Mucosa of stomach (tissue), 1 donor: Measurements from ENCODE around the gene BBX.
"Not testable (repeated sequence)": the region's sequence is repeated elsewhere in the genome, so short reads cannot be mapped to it uniquely, and the experiment has no call there.

Experiments used
- H3K27me3 ChIP-seq: one replicate; pipeline ENCODE4 v1.7.0; 2013; ENCODE audit warnings: mild to moderate bottlenecking, low read length; ENCODE audit not compliant: control insufficient read depth, insufficient read depth
- H3K36me3 ChIP-seq: one replicate; pipeline ENCODE4 v1.7.0; 2013; ENCODE audit warnings: low read length; ENCODE audit not compliant: control insufficient read depth, insufficient read depth
- H3K4me1 ChIP-seq: one replicate; pipeline ENCODE4 v1.7.0; 2013; ENCODE audit warnings: mild to moderate bottlenecking, low read length; ENCODE audit not compliant: control insufficient read depth, insufficient read depth
- H3K4me3 ChIP-seq: one replicate; pipeline ENCODE4 v1.7.0; 2013; ENCODE audit warnings: low read length
- H3K9ac ChIP-seq: one replicate; pipeline ENCODE4 v1.7.0; 2013; ENCODE audit warnings: mild to moderate bottlenecking, low read length, moderate library complexity
- H3K9me3 ChIP-seq: one replicate; pipeline ENCODE4 v1.7.0; 2013; ENCODE audit warnings: mild to moderate bottlenecking, low read length, moderate library complexity; ENCODE audit not compliant: control insufficient read depth
- donor health status: Pancreatic carcinoma.

The BBX gene

DNA sequence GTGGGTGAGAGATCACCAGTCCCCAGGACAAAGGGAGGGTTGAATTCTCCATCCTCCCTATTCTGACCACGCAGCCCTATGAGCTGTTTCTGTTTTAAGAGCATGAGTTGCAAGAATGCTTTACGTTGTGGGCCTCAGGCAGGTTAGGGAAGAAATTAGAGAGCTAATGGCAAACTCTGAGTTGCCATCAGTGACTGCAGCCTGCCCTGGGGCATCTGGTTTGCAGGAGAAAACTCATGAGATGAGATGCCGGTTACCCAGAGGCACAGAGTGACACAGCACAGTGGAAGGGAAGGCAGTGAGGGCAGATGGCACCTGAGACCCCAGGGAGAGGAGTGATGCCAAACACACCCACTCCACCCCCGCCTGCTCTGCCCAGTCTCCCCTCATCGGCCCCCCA lies 302.8 kb downstream of the BBX start:
- Histone ChIP-seq H3K4me3 (no peak overlapping the region), H3K36me3 (no peaks in the 10 kb centered on the region), H3K9ac (no peak overlapping the region), H3K27me3 (no peaks in the 10 kb centered on the region), H3K4me1 (peaks cover 11% of the 10 kb centered on the region), H3K9me3 (no peaks in the 10 kb centered on the region)

DNA sequence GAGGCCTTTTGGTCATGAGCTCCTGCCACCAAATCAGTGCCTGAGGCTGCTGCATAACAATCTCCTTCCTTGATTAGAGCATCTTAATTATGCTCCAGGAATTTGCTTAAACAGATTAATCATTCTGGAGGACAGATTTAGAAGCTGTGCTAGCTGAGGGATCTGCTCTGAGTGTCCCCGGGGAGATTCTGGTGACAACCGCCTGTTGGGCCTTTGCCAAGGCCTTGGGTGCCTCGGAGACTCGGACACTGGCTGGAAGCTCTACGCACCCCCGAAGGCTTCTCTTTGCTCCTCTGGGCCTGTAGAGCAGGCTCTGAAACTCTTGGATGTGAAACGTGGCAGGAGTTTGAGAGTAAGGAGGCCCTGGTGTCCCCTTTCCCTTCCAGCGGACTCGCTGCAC lies 304.0 kb downstream of the BBX start:
- Histone ChIP-seq H3K27me3 (no peaks in the 10 kb centered on the region), H3K4me3 (no peak overlapping the region), H3K9me3 (no peaks in the 10 kb centered on the region), H3K9ac (no peak overlapping the region), H3K36me3 (no peaks in the 10 kb centered on the region), H3K4me1 (peaks cover 11% of the 10 kb centered on the region)

DNA sequence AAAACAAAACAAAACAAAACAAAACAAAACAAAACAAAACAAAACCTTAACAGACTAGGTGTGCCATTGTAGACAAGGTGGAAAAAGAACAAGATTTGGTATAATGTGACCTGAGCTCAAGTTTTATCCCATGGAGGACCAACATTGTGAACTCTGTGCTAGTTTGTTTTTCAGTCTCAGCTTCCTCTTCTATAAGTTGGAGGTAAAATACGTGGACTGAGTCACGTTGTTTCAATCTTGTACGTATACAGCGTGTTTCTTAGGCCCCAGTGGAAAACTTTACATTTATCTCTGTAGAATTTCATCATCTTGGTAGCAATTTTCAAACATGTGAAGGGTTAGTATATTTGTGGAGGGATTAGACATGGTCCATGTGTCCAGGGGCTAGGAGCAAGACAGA lies 306.4 kb downstream of the BBX start:
- Histone ChIP-seq H3K9ac (no peak overlapping the region), H3K9me3 (no peaks in the 10 kb centered on the region), H3K4me3 (no peak overlapping the region), H3K36me3 (no peaks in the 10 kb centered on the region), H3K4me1 (peaks cover 8% of the 10 kb centered on the region), H3K27me3 (no peaks in the 10 kb centered on the region)

DNA sequence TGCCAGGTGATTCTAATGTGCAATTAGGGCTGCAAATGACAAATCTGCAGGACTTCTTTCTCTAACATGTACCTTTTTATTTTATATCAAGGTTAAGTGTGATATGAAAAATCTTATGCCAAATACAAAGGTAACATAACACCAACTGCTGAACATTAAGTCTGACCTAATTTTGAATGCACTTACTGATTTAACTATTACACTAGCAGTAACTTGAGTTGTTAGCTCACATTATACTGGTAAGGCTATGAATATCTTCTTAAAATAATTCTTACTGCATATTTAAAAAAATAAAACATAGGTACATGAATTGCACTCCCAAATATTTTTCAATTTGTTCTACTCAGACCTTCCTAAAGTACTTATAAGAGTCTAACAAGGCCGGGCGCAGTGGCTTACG lies 308.8 kb downstream of the BBX start:
- H3K4me3 ChIP-seq, result no peak overlapping the region
- H3K9ac ChIP-seq, result no peak overlapping the region
- H3K4me1 ChIP-seq, result no peaks in the 10 kb centered on the region
- no peaks in the 10 kb centered on the region for H3K9me3 ChIP-seq
- H3K27me3 ChIP-seq, result no peaks in the 10 kb centered on the region
- no peaks in the 10 kb centered on the region for H3K36me3 ChIP-seq

DNA sequence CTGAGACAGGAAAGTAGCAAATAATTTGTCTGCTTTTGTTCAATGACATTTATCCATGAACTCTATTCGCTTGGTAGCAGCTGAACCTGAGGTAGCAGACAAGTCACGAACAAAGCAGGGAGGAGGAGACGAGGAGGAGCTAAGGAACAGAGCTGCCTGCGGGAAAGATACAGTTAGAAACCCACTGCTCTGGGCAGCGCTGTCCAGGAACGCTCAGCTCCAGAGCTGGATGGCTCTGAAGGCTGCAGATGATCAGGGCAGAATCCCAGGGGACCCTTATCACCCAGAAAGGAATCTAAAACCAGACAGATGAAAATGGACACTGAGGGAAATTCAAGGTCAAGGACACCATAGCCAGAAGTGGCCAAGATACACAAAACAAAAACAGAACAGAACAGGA lies 310.3 kb downstream of the BBX start:
- no peak overlapping the region for H3K4me3 ChIP-seq
- no peaks in the 10 kb centered on the region for H3K27me3 ChIP-seq
- no peaks in the 10 kb centered on the region for H3K9me3 ChIP-seq
- H3K9ac ChIP-seq, result no peak overlapping the region
- H3K4me1 ChIP-seq, result no peaks in the 10 kb centered on the region
- H3K36me3 ChIP-seq, result no peaks in the 10 kb centered on the region

DNA sequence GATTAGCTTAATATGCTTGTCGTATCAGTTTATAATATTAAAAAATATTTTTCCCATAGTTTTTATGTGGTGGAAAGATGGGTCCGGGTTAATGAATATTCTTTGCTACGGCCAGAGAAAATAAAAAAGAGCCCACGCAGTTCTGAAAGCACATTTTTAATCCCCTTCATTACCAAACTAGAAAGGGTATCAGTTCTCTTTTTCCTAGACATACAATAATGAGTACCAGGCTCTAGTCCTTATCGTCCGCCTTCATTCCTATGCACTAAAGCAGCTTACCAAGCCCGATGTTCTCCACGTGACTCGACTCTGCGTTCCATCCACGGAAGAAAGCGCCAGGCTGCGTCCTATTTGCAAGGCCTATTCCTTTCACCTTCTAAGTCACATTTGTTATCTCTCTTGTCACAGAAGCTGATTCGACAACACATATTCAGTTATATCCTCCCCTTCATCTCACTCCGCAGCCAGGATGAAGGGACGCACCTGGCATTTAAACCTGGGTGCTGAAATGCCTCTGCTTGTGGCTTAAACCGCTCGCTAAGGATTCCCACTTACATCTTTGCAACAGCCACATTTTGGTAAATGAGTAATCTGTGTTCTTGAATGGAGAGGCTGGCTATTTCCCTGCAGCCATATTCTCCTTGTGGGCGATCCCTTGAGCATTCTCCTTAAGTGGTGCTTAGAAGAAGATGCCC lies 311.1 kb downstream of the BBX start:
- Histone ChIP-seq H3K36me3 (no peaks in the 10 kb centered on the region), H3K4me1 (no peaks in the 10 kb centered on the region), H3K27me3 (no peaks in the 10 kb centered on the region), H3K9ac (no peak overlapping the region), H3K4me3 (no peak overlapping the region), H3K9me3 (no peaks in the 10 kb centered on the region)

DNA sequence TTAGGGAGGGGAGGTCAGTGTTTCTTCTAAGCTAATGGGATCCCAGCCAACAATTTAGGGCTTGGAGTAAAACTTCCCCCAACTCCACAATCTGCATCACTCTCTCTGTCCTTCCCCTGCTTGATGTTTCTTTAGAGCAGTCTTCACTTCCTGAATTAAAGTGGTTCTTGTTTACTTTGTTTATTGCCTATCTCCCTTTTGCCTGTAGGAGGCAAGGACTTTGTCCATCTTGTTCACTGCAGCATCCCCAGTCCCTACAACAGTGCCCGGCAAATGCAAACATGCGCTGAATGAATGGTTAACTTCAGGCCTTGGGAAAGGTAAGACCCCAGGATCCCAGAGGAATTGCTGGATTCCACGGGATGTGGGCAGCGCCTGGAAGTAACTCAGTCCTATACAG lies 312.2 kb downstream of the BBX start:
- H3K9ac ChIP-seq, H3K4me3 ChIP-seq, H3K4me1 ChIP-seq, H3K9me3 ChIP-seq, H3K36me3 ChIP-seq, H3K27me3 ChIP-seq: not testable (repeated sequence)

DNA sequence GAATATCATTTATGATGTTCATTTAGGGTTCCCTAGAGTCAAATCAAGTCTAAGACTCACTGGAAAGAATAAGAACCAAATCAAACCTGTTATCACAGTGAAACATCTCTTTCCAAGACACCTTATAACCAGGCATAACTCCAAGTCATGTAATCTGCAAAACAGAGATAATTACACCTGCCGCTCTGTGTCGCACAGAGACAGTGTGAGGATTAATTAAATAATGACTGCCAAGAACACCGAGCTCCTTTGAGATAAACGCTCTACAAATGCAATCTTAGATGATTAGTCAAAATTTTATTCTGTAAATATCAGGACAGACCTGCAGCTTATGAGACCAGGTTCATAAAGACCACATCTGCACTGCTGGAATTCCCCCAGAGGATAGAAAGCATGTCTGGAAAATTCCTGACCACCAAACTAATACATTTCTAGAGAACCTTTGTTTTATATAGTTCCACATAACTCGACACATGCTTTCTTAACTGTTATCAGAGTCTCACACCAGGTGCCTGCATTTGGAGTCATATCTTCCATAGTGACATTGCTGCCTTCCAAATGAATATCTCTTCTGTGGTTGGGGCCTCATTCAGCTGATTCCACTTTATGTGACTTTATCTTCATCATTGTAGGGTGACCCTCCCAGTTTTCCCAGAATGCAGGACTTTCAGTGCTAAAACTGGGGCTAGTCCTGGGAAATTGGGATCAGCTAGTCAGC lies 315.3 kb downstream of the BBX start:
- no peaks in the 10 kb centered on the region for H3K4me1 ChIP-seq
- no peaks in the 10 kb centered on the region for H3K9me3 ChIP-seq
- H3K36me3 ChIP-seq, result no peaks in the 10 kb centered on the region
- no peak overlapping the region for H3K9ac ChIP-seq
- no peak overlapping the region for H3K4me3 ChIP-seq
- no peaks in the 10 kb centered on the region for H3K27me3 ChIP-seq

DNA sequence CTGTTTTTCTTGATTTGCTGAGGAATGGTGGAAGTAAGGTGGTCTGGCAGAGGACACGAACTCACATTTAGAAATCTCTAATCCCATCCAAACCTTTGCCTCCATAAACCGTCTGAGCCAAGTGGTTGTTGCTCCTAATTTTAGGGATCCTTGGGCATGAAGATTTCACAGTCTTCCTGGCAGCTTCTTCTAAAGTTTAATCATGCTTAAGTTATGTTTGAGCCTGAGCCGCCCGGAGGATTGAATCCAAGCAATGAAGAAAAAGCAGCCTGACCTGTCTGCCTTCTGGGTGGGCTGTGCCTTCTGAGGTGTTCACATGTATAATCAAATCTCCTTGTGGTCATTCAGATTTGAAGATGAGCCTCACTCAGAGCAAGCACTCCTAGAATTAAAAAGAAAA lies 319.1 kb downstream of the BBX start:
- no peaks in the 10 kb centered on the region for H3K27me3 ChIP-seq
- H3K4me3 ChIP-seq, result no peak overlapping the region
- H3K4me1 ChIP-seq, result peaks cover 11% of the 10 kb centered on the region
- no peak overlapping the region for H3K9ac ChIP-seq
- no peaks in the 10 kb centered on the region for H3K9me3 ChIP-seq
- no peaks in the 10 kb centered on the region for H3K36me3 ChIP-seq

DNA sequence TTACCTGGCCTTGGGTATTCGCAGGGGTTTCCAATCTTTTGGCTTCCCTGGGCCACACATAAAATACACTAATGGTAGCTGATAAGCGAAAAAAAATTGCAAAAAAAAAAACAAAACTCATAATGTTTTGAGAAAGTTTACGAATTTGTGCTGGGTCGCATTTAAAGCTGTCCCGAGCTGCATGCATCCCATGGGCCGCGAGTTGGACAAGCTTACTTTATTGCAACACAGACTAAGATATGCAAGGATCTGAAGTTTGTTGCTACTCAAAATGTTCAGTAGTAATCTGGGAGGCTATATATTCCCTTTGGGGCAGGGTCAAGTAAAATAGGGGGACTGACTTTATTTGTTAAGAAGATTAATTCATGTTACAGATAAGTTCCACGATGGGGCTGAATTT lies 320.2 kb downstream of the BBX start:
- H3K36me3 ChIP-seq, result no peaks in the 10 kb centered on the region
- H3K4me3 ChIP-seq, result no peak overlapping the region
- H3K9ac ChIP-seq, result no peak overlapping the region
- H3K27me3 ChIP-seq, result no peaks in the 10 kb centered on the region
- H3K4me1 ChIP-seq, result peaks cover 12% of the 10 kb centered on the region
- H3K9me3 ChIP-seq, result no peaks in the 10 kb centered on the region

DNA sequence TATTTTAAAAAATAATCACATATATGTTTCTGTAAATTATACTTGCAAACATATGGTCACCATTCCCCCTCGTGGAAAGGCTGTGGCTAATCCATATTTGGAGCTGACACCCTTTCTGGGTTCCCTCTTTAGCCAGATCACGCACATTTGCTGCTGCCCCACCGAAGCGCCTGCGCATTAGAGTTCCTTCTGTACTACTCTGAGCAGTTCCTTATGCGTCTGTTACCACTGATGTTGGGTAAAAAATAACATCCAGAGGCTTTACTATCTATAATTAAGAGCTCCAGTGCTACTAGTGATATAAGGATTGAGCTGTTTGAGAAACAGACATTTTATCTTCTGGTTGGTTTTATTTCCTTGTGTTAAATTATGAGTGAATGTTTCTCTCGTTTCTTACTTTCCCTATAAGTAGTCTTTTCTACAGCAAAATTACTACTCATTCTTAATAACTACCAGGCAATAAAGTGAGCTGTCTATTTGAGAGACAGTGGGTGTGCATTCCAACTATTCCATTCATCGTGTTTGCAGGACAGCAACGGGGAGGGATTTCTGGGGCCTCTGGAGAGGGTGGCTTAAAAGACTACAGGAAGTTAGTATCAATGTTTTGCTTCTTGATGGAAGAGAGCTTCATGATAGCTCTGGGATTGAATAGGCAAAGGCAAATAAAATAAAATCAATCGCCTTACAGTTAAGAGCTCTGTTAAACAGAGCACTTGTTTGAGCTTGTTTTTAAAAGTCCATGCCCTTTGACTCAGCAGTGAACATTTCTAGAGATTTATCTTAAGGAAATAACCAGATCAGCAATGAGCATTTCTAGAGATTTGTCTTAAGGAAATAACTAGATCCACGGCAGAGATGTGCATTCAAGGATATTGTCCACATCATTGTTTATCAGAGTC lies 322.9 kb downstream of the BBX start:
- H3K9ac ChIP-seq, result no peak overlapping the region
- H3K9me3 ChIP-seq, result no peaks in the 10 kb centered on the region
- no peaks in the 10 kb centered on the region for H3K27me3 ChIP-seq
- no peak overlapping the region for H3K4me3 ChIP-seq
- no peaks in the 10 kb centered on the region for H3K36me3 ChIP-seq
- H3K4me1 ChIP-seq, result peaks cover 12% of the 10 kb centered on the region

DNA sequence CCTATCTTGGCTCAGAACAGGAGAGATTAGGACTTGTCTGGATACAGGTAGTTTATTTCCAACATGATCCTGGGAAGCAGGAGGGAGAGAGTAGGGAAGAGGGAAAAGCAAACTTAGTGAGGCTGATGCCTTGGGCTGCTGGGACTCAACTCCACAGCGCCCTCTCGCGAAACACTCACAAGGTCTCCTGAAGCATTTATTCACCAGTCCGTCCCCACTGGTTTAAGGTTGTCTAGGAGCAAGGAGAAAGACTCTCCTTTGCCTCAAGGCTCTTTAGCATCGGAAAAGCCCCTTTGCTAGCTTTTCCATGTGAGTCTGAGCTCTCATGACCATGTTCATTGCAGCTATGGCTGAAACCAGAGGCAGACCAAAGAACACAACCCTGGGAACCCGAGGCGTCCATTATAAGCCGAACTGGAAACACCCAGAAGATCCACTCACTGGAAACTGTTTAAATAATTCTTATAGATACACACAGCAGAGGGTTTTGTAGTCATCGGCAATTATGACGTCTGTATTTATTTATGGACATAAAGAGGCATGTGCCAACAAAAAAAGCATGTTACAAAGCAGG lies 323.6 kb downstream of the BBX start:
- no peak overlapping the region for H3K9ac ChIP-seq
- no peaks in the 10 kb centered on the region for H3K9me3 ChIP-seq
- peaks cover 12% of the 10 kb centered on the region for H3K4me1 ChIP-seq
- H3K36me3 ChIP-seq, result no peaks in the 10 kb centered on the region
- H3K27me3 ChIP-seq, result no peaks in the 10 kb centered on the region
- H3K4me3 ChIP-seq, result no peak overlapping the region
